GM21619 (cell line): Measurements from ENCODE around the gene CACNG4.
"Not testable (repeated sequence)": the region's sequence is repeated elsewhere in the genome, so short reads cannot be mapped to it uniquely, and the experiment has no call there.

Experiments used
- ATAC-seq: cut with Tn5 transposase; IDR thresholded peaks from one replicate; pipeline ENCODE4 v1.9.1; 2021; ENCODE audit not compliant: unreplicated experiment

Gene CACNG4

DNA sequence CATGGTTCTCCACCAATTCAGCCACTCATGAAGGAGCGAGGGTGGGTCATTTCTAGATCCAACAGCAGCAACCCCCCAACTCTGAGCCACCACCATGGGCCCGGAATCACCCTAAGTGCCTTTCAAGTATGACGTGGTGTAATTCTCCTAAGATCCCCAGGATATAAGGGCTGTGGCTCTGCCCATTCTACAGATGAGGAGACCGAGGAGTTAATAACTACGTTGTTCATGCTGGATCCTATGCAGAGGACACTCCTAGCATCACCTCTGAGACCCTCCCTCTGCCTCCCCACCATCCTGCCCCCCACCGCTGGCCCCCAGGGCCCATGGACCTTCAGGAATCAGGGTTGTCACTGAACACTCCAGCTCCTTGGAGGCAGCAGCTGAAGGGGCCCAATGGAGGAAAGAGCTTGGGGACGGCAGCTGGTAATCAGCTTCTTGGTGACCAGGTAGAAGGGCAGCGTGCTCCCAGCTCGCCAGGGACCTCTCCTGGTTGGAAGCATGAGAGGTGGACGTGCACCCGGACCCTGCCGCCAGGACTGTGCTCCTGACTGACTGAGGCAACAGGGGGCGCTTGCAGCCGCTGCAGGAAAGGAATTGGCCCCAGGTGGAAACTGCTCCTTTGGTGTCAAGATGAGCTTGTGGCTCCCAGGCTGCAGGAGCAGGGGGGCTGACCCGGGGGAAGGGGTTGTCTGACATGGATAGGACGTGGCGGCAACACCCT, 51.7 kb downstream of the CACNG4 start:
- ATAC-seq: no peak

DNA sequence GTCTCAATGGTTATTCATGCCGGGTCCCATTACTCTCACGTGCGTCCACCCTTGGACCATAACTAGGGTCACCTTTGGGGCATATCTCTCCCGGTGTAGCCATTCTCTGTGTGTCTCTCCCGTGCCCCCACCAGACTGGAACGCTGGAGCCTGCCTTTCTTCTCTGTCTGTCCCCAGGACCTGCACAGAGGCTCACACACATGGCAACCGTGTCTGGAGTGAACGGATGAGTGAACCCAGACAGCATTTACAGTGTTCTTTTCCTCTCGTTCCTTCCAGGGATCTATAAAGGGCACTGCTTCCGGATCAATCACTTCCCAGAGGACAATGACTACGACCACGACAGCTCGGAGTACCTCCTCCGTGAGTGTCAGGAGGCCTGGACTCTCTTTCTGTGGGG, 53.4 kb downstream of the CACNG4 start:
- ATAC-seq: no peak

DNA sequence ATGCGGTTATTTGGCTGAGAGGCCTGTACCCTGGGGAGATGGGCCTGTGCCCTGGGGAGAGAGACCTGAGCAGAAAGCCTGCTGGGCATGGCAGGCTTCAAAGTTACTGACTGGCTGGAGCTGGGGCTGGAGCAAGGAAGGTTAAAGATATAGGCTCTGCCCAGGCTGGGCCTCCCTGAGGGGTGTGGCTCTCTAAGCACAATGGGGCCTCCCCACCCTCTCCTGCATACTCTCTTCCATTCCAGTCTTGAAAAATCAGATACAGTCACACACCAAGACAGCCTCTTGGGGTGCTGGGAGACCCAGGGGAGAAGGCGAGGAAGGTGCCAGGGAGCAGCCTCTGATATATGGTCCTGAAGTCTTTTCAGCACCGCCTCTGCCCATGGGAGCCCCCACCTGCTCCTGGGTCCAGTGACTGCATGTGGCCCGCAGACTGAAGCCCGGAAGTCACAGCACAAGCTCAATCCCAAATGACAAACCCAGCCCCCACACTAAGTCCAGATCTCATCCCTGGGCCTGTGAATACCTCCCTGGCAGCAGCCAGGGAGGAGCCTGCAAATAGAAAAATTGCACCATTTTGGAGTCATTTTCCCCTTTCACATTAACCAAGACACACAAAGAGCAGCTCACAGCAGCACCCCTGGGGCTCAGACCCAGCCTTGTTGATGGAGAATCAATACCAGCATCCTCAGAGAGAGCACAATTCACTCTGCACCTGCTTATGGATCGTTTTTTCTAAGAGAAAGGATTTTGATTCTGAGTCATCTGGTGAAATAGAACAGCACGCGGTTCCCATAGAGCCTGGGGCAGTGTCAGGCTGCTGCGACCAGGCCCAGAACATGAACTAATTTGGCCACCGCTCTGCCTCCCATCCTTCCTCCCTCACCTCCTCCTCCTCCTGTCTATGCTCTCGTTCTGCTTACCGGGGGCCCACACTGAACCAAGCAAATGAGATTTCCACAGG, 54.2 kb downstream of the CACNG4 start:
- ATAC-seq: no peak

DNA sequence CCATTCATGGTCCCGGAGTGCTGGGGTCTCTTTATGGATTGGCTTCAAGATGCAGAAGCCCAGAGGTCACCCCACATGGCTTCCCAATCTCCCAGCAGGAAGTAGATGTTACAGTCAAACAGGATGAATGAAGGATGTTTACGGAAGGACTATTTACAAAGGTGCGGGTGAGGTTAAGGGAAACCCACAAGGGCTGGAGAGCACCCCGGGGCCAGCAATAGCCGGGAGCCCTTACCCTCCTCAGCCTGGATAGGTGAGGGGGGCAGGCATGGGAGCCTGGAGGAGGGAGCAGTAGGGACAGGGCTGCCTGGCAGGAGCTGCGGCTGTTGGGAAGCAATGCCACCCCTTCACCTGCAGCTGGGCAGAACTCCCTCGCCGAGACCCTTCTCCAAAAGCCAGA, 55.3 kb downstream of the CACNG4 start:
- no peak for ATAC-seq

DNA sequence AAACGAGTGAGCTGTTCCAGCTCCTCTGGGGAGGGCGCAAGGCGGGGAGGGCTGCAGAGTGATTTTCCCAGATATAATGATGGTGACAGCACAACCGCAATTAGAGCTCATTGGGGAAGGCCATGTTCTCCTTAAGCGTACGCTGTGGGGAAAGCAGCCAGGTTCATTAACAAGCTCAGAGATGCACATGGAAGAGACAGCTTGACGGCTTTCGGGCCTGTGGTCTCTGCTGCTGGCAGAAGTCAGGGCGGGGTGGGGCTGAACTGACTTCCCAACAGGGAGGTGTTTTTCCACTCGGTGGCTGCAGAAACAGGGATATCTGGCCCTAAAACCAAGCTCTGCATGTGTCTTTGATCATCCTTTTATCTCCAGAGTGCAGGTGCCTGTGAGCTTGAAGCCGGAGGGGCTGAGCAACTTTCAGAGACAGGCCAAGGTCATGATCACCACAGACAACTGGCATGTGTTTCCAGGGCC, 55.8 kb downstream of the CACNG4 start:
- no peak for ATAC-seq

DNA sequence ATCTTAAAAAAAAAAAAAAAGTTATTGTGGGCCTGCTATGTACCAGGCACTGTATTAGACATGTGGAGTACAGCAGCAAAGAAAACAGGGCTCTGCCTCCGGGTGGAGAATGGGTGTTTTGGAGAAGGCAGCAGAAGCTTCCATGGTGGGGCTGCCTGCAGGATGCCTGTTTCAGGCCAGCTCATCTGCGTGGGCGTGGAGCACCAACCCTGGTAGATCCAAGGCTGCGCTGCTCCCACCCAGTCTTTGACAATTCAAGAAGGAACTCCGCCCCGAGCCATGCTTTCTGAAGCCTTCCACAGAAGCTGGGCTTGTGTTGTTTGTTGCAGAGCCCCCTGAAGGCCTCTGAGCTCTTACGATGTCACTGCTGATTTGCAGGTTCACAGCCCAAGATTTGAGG, 56.7 kb downstream of the CACNG4 start:
- no peak for ATAC-seq

DNA sequence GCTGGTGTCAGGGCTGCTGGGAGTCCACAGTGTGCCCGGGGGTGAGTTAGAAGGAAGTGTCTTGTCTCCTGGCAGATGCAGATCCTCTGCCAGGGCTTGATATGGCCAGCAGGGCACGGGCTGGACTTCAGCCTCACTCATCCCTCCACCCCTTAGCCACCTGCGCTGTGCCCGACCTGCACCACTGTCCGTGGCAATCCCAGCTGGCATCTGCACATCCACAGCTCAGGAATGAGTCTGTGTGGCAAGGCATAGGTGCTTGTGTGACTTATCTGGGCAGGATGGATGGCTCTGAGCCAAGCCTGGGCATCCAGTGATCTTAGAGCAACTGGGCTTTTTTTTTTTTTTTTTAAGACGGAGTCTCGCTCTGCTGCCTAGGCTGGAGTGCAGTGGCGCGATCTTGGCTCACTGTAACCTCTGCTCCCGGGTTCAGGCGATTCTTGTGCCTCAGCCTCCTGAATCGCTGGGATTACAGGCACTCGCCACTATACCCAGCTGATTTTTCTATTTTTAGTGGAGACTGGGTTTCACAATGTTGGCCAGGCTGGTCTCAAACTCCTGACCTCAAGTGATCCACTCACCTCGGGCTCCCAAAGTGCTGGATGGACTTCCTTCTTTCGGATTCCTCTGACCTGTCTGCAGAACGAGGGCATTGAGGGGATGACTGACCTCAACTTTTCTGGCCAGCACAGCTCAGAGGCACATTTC, 57.4 kb downstream of the CACNG4 start:
- no peak for ATAC-seq

DNA sequence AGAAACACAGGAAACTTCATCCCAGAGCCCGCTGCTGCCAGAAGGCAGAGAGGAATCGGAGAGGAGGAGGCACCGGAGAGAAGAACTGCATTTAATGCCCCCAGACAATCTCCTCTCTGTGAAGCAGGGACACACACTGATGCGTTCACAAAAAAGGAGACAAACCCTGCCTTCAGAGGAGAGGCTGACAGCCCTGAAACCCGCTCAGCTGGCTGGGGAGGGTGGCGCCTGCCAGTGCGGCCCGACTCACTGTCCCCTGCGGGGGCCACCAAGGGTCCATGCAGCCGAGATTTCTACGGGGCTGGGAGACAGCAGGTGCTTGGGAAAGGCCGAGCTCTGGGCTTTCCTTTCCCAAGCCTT, 57.9 kb downstream of the CACNG4 start:
- no peak for ATAC-seq

DNA sequence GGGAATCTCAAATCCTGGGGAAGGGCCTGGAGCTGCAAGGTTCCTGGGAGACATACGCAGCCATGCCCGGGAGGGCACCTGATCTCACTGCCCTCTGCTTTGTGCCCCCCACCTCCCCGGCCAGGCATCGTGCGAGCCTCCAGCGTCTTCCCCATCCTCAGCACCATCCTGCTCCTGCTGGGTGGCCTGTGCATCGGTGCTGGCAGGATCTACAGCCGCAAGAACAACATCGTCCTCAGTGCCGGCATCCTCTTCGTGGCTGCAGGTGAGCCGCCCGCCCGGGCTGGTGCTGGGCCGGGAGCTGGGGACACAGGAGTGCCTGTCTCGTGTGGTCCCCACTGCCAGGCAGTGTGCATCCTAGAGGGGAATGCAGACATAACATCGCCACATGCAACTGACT, 60.2 kb downstream of the CACNG4 start:
- ATAC-seq: no peak

DNA sequence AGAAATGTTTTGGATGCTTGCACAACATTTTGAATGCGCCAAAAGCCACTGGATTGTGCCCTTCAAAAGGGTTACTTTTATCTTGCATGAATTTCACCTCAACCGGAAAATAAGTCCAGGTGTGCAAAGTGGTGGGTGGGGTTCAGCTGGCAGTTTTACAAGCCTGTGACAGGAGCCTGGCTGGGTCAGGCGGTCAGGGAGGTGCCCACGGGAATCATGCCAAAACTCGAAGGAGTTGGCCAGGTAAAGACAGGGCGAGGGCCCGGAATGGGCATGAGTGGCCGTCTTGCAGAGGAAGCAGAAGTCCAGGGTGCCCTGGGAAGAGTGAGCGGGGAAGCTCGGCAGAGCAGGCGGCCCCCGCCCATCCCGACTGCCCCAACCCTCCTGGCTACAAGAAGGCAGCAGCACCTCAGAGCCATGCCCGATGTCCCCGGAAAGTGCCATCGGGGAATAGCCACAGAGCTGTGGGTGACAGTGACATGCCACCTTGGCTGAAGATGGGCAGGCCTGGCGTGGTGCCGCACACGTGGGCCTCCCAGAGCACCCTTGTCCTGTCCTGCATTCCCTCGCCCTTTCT, 60.8 kb downstream of the CACNG4 start:
- ATAC-seq: no peak

DNA sequence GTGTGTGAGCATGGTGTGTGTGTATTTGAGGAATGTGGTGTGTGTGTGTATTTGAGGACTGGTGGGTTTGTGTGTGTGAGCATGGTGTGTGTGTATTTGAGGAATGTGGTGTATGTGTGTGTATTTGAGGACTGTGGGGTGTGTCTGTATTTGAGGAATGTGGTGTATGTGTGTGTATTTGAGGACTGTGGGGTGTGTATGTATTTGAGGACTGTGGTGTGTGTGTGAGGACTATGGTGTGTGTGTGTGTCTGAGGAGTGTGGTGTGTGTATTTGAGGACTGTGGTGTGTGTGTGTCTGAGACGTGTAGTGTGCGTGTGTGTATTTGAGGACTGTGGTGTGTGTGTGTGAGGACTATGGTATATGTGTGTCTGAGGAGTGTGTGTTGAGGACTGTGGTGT, 61.8 kb downstream of the CACNG4 start:
- ATAC-seq: no peak

DNA sequence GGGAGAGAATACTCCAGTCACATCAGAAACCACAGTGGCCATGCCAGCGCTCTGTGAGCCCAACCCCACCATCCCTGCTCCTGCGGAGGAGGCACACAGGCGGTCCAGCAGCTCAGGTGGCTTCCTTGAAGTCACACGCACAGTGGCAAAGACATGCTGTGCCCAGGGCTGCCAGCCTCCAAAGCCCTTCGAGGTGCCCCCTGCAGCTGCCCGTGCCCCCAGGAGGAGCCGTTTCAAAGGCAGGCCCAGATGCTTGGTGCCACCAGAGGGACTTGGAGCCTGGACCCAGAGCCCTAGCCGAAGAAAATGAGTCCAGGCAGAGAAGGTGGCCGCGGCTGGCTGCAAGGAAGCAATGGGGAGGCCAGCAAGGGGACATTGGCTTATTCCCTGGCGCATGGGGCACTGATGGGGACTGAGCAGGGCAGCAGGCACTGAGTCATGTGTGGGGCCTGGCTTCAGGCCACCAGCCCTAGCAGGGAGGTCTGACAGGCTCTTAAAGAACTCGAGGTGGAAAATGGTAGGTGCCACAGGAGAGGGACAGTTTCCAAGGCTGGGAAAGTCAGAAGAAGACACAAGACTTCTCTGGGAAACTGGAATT, 62.6 kb downstream of the CACNG4 start:
- no peak for ATAC-seq

DNA sequence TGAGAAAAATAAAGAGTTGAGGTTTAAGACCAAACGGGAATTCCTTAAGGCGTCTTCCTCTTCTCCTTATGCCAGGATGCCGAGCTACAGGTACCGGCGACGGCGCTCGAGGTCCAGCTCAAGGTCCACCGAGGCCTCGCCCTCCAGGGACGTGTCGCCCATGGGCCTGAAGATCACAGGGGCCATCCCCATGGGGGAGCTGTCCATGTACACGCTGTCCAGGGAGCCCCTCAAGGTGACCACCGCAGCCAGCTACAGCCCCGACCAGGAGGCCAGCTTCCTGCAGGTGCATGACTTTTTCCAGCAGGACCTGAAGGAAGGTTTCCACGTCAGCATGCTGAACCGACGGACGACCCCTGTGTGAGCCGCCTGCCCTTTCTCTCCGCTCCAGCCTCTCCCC, 66.1 kb downstream of the CACNG4 start:
- ATAC-seq: no peak

DNA sequence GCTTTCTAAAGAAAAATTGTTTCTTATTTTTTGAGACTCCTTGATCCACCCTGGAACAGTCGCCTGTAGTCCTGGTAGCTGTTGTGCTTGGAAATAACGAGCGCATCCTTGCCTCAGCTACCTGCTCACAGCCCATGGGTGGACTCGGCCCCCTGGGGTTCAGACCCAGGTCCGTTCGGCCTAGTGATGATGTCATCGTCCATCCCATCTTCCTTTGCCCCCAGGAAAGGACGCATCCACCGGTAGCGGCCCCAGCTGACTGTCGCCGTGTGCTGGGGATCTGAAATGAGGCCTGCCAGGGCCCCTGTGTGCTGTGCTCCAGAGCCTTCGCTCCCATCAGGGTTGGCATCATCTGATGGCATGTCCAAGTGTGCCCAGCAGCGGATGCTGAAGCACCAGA, 67.9 kb downstream of the CACNG4 start:
- ATAC-seq: no peak

DNA sequence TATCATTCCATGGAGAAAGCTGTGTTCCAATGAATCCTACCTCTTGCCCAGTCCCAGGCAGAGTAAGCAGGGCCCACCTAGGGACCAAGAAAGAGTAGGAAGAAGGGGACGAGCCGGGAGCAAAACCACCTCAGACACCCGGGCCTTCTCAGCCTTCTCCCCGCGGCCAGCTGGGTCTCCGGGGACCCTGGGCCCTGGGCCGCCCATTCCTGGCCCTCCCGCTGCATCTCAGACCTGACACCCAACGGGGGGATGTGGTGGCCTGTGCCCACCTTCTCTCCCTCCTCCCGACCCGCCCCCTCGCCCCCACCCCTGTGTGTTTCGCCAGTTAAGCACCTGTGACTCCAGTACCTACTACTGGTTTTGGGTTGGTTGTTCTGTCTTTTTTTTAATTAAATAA, 68.5 kb downstream of the CACNG4 start:
- no peak for ATAC-seq

DNA sequence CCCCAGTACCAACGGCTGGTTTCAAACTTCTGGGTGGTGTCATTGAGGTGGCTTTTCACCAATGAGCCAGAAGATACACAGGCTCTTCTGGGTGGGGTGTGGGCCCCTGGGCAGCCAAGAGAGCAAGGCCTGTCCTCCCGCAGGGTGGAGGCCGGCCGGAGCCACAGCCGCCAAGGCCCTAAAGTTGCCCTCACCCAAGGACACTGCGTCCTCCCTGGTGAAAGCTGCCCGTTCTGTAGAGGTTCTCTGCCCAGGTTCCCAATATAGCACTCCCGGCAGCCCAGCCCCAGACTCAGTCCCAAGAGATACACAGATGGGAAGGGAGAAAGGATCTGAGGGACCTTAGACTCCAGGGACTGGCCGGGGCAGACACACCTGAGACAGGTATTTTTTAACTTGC, 69.1 kb downstream of the CACNG4 start:
- ATAC-seq: no peak

DNA sequence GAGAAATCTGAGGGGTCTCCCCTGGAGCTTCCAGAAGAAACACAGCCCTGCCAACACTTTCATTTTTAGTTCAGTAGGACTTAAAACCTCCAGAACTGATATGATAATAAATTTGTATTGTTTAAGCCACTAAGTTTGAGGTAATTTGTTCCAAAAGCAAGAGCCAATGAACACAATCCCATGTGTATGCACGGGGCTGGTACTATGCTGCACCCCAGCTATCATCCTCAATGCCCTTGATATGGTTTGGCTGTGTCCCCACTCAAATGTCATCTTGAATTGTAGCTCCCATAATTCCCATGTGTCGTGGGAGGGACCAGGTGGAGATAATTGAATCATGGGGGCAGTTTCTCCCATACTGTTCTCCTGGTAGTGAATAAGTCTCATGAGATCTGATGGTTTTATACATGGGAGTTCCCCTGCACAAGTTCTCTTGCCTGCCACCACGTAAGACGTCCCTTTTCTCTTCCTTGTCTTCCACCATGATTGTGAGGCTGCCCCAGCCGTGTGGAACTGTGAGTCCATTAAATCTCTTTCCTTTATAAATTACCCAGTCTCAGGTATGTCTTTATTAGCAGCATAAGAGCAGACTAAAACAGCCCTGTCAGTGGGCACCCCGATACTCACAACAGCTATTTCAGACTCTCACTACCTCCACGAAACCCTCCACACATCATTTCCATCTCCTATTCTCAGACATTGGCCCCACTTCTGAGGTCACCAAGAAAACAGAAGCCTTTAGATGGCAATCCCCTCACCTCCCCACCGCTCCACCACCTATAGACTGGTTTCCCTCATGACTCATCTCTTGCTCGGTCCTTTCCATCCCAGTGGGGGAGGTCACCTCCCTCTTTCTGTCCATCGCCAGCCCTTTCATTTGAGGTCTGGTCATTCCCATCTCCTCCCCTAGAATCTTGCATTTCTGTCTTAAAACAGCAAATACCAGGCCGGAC, 70.9 kb downstream of the CACNG4 start:
- no peak for ATAC-seq

DNA sequence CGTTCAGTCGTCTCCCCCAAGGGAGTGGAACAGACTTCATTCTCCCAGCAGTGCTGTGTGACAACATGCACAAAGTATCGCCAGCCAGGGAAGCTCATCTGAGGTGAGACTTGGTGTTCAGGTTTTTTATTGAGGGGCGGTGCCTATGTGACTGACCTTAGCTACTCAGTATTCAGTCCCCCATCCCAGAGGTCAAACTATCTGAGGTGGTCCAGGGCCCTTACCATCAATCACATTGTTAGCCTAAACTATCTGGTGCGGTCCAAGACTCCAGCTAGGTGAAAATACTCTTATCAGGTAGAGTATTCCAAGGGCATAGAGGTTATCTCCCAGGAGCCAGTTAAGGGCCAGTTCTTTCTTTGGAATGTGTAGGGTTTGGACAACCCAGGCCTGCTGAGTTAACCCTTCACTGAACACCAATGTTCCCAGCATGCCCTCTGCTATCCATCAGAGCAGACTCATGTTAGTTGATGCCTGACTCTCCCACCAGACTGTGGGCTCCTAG, 74.4 kb downstream of the CACNG4 start:
- no peak for ATAC-seq

DNA sequence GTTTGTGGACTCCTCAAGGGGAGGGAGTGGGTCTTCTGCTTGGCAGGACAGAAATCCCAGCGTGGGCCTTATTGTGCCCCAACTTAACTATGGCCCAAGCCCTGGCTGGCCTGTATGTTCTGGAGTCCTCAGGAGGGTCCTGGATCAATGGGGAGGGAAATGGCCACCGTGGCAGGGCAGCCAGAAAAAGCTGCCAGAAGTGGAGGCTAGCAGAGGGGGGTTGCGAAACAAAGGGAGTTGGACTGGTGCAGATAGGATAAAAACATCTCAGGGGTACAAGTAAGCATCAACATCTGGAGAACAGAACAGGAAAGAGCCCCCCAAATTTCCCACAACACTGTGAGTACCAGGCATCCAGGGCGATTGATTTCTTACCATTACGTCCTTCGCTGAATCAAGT, 76.1 kb downstream of the CACNG4 start:
- no peak for ATAC-seq

DNA sequence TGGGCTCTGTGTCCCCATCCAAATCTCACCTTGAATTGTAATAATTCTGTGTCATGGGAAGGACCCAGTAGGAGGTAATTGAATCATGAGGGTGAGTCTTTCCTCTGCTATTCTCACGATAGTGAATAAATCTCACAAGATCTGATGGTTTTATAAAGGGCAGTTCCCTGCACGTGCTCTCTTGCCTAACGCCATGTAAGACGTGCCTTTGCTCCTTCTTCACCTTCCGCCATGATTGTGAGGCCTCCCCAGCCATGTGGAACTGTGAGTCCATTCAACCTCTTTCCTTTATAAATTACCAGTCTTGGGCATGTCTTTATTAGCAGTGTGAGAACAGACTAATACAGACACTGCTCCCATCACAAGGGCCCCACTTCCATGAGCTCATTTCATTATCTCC, 76.6 kb downstream of the CACNG4 start:
- ATAC-seq: not testable (repeated sequence)
